Transverse colon (tissue), 3 donors: ENCODE data around the gene ITPR2.

Experiments
- EP300 ChIP-seq: sonication (generic); formaldehyde crosslinking; IDR thresholded peaks from one replicate; pipeline ENCODE4 v1.6.1; 2017; ENCODE audit warnings: antibody characterized with exemption, low read depth
- TF ChIP-seq, protein P1 (sequence below), 5 experiments: fragments of 200-600 bp in 3 of 5; fragments of 450-650 bp in 2 of 5; sonication (generic) in 3 of 5; IDR thresholded peaks; 1 replicate in 2 of 5; 2 replicates in 3 of 5; pipeline ENCODE4 v1.5.1; 2016 to 2017; ENCODE audit warnings: antibody characterized with exemption in 5 of 5, inconsistent platforms in 3 of 5, mild to moderate bottlenecking in 2 of 5, moderate library complexity in 1 of 5

GRCh38 chr12:26770239-26771070 is 62.5 kb downstream of the ITPR2 start:
- no peak for TF ChIP-seq EP300
- TF ChIP-seq, protein P1, sequence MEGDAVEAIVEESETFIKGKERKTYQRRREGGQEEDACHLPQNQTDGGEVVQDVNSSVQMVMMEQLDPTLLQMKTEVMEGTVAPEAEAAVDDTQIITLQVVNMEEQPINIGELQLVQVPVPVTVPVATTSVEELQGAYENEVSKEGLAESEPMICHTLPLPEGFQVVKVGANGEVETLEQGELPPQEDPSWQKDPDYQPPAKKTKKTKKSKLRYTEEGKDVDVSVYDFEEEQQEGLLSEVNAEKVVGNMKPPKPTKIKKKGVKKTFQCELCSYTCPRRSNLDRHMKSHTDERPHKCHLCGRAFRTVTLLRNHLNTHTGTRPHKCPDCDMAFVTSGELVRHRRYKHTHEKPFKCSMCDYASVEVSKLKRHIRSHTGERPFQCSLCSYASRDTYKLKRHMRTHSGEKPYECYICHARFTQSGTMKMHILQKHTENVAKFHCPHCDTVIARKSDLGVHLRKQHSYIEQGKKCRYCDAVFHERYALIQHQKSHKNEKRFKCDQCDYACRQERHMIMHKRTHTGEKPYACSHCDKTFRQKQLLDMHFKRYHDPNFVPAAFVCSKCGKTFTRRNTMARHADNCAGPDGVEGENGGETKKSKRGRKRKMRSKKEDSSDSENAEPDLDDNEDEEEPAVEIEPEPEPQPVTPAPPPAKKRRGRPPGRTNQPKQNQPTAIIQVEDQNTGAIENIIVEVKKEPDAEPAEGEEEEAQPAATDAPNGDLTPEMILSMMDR (IDR thresholded peaks at IDR 0.05), result no peak
